22Rv1 (cell line): ENCODE measurements around the gene INSYN2B.

Source experiments
- H3K27ac ChIP-seq: fragments of 450-650 bp; 2 replicates; pipeline ENCODE4 v1.5.1; 2017
- CTCF ChIP-seq: fragments of 450-650 bp; IDR thresholded peaks from 2 replicates; pipeline ENCODE4 v1.5.1; 2017; ENCODE audit warnings: mild to moderate bottlenecking
- ZFX ChIP-seq: fragments of 450-650 bp; IDR thresholded peaks from 2 replicates; pipeline ENCODE4 v1.6.1; 2017; ENCODE audit warnings: antibody characterized with exemption, borderline replicate concordance

Gene INSYN2B

GRCh38 chr5:169920474-169920873, 59.8 kb downstream of the INSYN2B start:
- no peak overlapping the region for H3K27ac ChIP-seq
- TF ChIP-seq CTCF = no peak
- no peak for TF ChIP-seq ZFX

- H3K27ac ChIP-seq = no peak overlapping the region
- TF ChIP-seq ZFX (no peak), CTCF (no peak)
Observed at GRCh38 chr5:169918228-169918627, 62.1 kb downstream of the INSYN2B start.

DNA sequence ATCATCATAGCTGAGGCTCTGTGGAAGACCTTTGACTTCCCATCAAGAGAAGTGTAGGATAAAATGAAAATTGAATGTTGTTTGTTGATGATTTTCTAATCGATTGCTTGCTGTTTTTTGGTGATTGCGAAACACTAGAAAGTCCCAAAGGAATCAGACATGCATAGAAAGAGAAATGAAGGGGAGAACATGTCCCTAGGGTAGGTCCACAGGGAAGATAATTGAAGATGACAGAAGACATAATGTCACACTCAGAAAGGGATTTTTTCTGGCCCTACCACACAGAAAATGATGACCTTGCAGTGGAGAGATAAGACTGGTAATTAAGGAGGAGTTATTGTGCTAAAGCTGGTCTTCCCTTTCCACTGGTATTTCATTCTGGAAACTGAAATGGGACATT, 62.8 kb downstream of the INSYN2B start:
- no peak overlapping the region for H3K27ac ChIP-seq

DNA sequence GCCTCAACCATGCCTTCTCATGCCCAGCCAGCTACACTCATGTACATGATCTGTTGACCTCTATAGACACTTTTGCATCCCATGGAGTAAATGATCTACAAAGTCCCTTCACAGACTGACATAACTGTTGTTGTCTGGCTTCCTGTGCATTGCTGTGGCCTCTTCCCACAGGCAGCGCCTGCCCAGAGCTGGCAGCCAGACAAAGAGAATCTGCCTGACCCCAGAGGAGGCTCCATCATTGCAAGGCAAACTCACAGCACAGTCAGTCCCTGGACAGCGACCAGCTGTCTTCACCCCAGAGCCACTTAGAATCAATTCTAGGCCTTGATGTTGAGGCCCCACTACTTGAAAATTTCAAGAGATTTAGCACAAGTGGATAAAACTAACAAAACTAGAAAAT, 65.5 kb downstream of the INSYN2B start:
- no peak overlapping the region for H3K27ac ChIP-seq
- TF ChIP-seq ZFX = no peak
- no peak for TF ChIP-seq CTCF

More for the DNA sequence above, 62.8 kb downstream of the INSYN2B start:
- TF ChIP-seq ZFX = no peak
- no peak for TF ChIP-seq CTCF

DNA sequence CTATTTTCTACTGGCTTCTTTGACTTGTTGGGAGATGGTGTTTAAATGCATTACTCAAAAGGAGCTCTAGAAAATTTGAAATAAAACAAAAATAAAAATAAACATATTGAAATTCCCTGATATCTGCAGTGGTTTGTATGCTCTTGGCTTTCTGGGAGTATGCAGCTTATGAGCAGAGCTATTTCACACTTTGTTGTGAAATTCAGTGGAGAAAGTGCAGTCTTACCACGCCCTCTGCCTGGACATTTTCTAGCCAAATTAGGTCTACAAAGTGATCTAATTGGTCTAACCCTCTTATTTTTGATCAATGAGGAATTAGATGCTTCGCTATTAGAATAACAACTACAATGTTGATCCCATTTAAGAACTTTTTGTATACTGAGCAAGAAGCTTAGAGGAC, 66.8 kb downstream of the INSYN2B start:
- H3K27ac ChIP-seq = no peak overlapping the region

DNA sequence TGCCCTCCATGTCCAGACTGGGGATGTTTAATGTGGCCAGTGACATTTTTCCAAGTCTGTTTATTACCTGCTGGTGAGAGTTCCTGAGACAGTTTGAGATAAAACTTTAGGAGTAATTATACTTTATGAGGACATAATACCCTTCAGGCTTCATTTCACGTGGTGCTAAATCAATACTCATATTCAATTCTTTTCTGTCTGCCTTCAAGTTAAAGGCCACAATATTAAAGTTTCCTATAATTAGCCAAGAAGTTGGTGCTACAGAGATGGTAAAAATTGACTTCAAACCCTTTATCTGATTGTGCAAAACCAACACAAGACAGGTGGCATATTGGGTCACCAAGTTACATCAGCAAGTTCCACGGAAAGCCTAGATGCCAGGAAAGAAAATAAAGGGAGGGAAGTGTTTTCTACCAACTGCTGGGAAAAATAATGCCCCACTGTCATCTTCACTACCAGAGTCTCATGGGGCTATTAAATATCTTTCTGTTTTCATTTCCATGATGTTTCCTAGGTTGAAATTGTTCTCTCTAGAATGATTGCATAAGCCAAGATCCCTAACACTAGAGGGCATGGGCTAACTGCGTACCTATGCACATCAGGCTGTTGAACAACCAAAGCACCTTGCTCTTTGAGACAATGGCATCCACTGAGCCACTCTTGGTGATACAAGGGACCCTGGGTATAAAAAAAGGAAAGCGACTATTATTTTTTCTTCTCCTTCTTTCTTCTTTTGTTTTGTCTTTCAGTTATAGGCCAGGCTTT, 68.7 kb downstream of the INSYN2B start:
- H3K27ac ChIP-seq = no peak overlapping the region

More for the DNA sequence above, 66.8 kb downstream of the INSYN2B start:
- TF ChIP-seq CTCF = no peak
- no peak for TF ChIP-seq ZFX

More for the DNA sequence above, 68.7 kb downstream of the INSYN2B start:
- TF ChIP-seq CTCF (no peak), ZFX (no peak)
